Measurements from ENCODE around the gene XK. TPM values are rescaled to one million over a fixed set of nuclear protein-coding genes. Genes with fewer than 3 reads are reported as not detected.
"Not testable (repeated sequence)": the region's sequence is repeated elsewhere in the genome, so short reads cannot be mapped to it uniquely, and the experiment has no call there.

XK gene
- total RNA-seq, 5 donors from 2014 or later (not counting 1 experiment from before 2014, with no cell fraction given) = 0.10 to 0.18 (median 0.12) TPM; not detected in 1

GRCh38 chrX:37650879-37651278, 34.7 kb upstream of the XK start:
- H3K4me1 Mint-ChIP-seq; H3K4me3 ChIP-seq (ENCODE audit: control insufficient read depth in 1 of 2, extremely low read depth in 1 of 2, low read length in 1 of 2); H3K27me3 ChIP-seq (replicated peaks in 1 of 2; ENCODE audit: control insufficient read depth in 2 of 2, extremely low read depth in 1 of 2, insufficient read depth in 2 of 2, low read length in 1 of 2); CTCF ChIA-PET; ATAC-seq (replicated peaks in 1 of 4); H3K9me3 ChIP-seq; POLR2A ChIA-PET; H3K36me3 ChIP-seq (ENCODE audit: control insufficient read depth in 2 of 2, extremely low read depth in 1 of 2, insufficient read depth in 1 of 2, low read length in 1 of 2); DNase-seq; H3K4me3 Mint-ChIP-seq; H3K27ac Mint-ChIP-seq; H3K27me3 Mint-ChIP-seq; H3K9me3 Mint-ChIP-seq; H3K36me3 Mint-ChIP-seq; H3K4me1 ChIP-seq (ENCODE audit: control insufficient read depth in 1 of 2, extremely low read depth in 1 of 2, insufficient read depth in 2 of 2, low read length in 2 of 2); H3K27ac ChIP-seq (ENCODE audit: low read length): not testable (repeated sequence)
- no CpG with 5 or more reads among the region's 2 CpGs for WGBS (ENCODE audit: insufficient coverage)

DNA sequence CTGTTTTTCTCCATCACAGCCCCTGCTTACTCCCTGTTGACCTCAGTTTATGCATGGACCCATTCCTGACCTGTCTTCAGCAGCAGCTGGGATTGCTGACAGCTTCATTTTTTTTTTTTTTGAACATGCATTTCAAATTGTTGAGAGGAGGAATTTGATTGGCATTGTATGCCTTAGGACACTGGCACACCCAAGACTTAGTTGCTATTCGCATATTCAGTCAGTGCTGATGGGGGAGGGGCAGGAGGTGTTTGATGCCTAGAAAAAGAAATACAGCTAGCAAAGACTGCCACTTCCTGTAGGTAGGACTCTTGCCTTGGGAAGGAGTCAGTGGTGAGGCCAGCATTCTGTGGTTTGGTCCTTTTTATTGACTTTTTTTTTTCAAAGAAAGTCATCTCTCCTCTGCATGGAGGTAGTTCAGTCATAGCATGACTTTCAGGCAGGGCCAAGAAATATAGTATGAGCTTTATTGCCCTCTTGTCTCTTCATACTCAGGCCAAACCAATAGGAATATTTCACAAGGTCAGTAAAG, 33.6 kb upstream of the XK start:
- POLR2A ChIA-PET = no interaction called here
- WGBS (ENCODE audit: insufficient coverage) = no CpG with 5 or more reads among the region's 1 CpG
- Mint-ChIP-seq H3K36me3 (no peaks in the 10 kb centered on the region), H3K9me3 (peaks cover 0 to 3% (median 0%) of the 10 kb centered on the region in 3 donors), H3K4me3 (no peak overlapping the region), H3K4me1 (no peaks in the 10 kb centered on the region), H3K27me3 (peaks cover 0 to 16% of the 10 kb centered on the region in 2 donors), H3K27ac (no peak overlapping the region)
- DNase-seq (no peak), ATAC-seq (replicated peaks in 1 of 4) (no peak)
- no peaks in the 10 kb centered on the region for H3K36me3 ChIP-seq (ENCODE audit: control insufficient read depth in 2 of 2, extremely low read depth in 1 of 2, insufficient read depth in 1 of 2, low read length in 1 of 2)
- H3K9me3 ChIP-seq = no peaks in the 10 kb centered on the region
- H3K27me3 ChIP-seq (replicated peaks in 1 of 2; ENCODE audit: control insufficient read depth in 2 of 2, extremely low read depth in 1 of 2, insufficient read depth in 2 of 2, low read length in 1 of 2) = no peaks in the 10 kb centered on the region
- H3K27ac ChIP-seq (ENCODE audit: low read length) = no peak overlapping the region
- peaks cover 0 to 2% of the 10 kb centered on the region in 2 experiments for H3K4me1 ChIP-seq (ENCODE audit: control insufficient read depth in 1 of 2, extremely low read depth in 1 of 2, insufficient read depth in 2 of 2, low read length in 2 of 2)
- no peak overlapping the region for H3K4me3 ChIP-seq (ENCODE audit: control insufficient read depth in 1 of 2, extremely low read depth in 1 of 2, low read length in 1 of 2)
- CTCF ChIA-PET = no interaction called here

DNA sequence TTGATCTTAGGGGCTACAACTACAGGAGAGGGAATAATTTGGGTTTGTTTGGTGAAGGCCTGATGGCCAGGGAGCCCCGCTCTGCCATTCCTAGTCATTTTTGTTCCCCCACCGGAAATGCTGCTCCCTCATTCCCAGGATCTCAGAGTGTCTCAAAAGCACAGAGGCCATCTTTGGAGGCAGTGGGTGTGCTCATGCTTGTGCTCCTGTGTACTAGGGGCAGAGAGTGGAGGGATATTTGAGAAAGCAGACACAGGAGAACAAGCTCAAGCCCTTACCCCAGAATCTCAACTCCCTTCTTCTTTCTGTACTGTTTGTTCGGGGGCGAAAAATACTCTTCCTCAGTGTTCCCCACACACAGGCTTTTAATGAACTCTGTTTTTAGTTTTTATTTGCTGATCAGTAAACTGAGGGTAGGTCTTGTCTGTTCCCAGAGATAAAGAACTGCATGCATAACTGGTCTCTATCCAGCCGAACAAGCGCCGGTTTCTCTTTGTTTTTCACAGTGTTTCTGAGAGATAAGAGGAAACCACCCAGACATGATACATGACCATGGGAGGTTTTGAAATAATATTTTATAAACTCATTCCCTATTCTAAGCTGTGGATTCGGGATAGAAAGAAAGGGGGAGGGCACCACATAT, 32.9 kb upstream of the XK start:
- CTCF ChIA-PET = no interaction called here
- H3K36me3 Mint-ChIP-seq = no peaks in the 10 kb centered on the region
- DNase-seq = no peak

GRCh38 chrX:37653397-37654085, 32.0 kb upstream of the XK start:
- H3K36me3 ChIP-seq (ENCODE audit: control insufficient read depth in 2 of 2, extremely low read depth in 1 of 2, insufficient read depth in 1 of 2, low read length in 1 of 2) = no peaks in the 10 kb centered on the region
- Mint-ChIP-seq H3K27me3 (peaks cover 0 to 16% of the 10 kb centered on the region in 2 donors), H3K36me3 (no peaks in the 10 kb centered on the region), H3K27ac (no peak overlapping the region), H3K4me3 (no peak overlapping the region), H3K4me1 (no peaks in the 10 kb centered on the region), H3K9me3 (peaks cover 0 to 3% (median 0%) of the 10 kb centered on the region in 3 donors)
- ChIA-PET POLR2A (no interaction called here), CTCF (no interaction called here)
- DNase-seq (no peak), ATAC-seq (replicated peaks in 1 of 4) (no peak)
- WGBS (ENCODE audit: insufficient coverage) = no CpG with 5 or more reads among the region's 1 CpG
- no peaks in the 10 kb centered on the region for H3K27me3 ChIP-seq (replicated peaks in 1 of 2; ENCODE audit: control insufficient read depth in 2 of 2, extremely low read depth in 1 of 2, insufficient read depth in 2 of 2, low read length in 1 of 2)
- no peak overlapping the region for H3K4me3 ChIP-seq (ENCODE audit: control insufficient read depth in 1 of 2, extremely low read depth in 1 of 2, low read length in 1 of 2)
- H3K4me1 ChIP-seq (ENCODE audit: control insufficient read depth in 1 of 2, extremely low read depth in 1 of 2, insufficient read depth in 2 of 2, low read length in 2 of 2) = peaks cover 0 to 2% of the 10 kb centered on the region in 2 experiments
- H3K27ac ChIP-seq (ENCODE audit: low read length) = no peak overlapping the region
- H3K9me3 ChIP-seq = no peaks in the 10 kb centered on the region

More for the DNA sequence above, 32.9 kb upstream of the XK start:
- peaks cover 0 to 3% (median 0%) of the 10 kb centered on the region in 3 donors for H3K9me3 Mint-ChIP-seq
- H3K4me1 Mint-ChIP-seq = no peaks in the 10 kb centered on the region
- Histone ChIP-seq H3K9me3 (no peaks in the 10 kb centered on the region), H3K4me3 (ENCODE audit: control insufficient read depth in 1 of 2, extremely low read depth in 1 of 2, low read length in 1 of 2) (no peak overlapping the region), H3K27me3 (replicated peaks in 1 of 2; ENCODE audit: control insufficient read depth in 2 of 2, extremely low read depth in 1 of 2, insufficient read depth in 2 of 2, low read length in 1 of 2) (no peaks in the 10 kb centered on the region), H3K4me1 (ENCODE audit: control insufficient read depth in 1 of 2, extremely low read depth in 1 of 2, insufficient read depth in 2 of 2, low read length in 2 of 2) (peaks cover 0 to 2% of the 10 kb centered on the region in 2 experiments), H3K36me3 (ENCODE audit: control insufficient read depth in 2 of 2, extremely low read depth in 1 of 2, insufficient read depth in 1 of 2, low read length in 1 of 2) (no peaks in the 10 kb centered on the region), H3K27ac (ENCODE audit: low read length) (no peak overlapping the region)
- no peak for ATAC-seq (replicated peaks in 1 of 4)
- H3K27ac Mint-ChIP-seq = no peak overlapping the region
- no peak overlapping the region for H3K4me3 Mint-ChIP-seq
- peaks cover 0 to 16% of the 10 kb centered on the region in 2 donors for H3K27me3 Mint-ChIP-seq
- WGBS (ENCODE audit: insufficient coverage) = no CpG with 5 or more reads among the region's 8 CpGs
- POLR2A ChIA-PET = no interaction called here

DNA sequence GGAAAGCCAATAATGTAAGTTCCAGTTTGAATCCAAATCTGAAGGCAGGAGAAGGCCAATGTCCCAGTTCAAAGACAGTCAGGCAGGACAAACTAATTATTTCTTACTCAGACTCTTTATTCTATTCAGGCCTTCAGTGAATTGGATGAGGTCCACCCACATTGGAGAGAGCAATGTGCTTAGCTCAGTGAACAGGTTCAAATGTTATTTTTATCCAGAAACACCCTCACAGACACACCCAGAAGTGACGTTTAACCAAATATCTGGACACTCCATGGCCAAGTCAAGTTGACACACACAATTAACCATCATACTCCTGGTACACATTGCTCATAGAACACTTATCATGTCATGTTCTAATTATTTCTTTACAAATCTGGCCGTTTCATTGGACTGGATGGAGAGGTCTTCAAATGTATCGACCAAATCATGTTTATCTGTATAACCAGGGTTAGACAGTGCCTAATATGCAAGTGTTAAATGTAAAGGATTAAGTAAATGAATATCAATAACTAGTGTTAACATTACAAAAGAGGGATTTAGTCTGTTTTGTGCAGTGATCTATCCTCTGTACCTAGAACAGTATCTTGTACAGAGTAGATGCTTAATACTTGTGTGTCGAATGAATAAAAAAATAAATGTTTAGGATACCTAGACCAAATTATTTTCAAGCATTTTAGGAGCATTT, 27.1 kb upstream of the XK start:
- Mint-ChIP-seq H3K27ac (no peak overlapping the region), H3K4me1 (no peaks in the 10 kb centered on the region), H3K36me3 (no peaks in the 10 kb centered on the region), H3K27me3 (peaks cover 0 to 25% of the 10 kb centered on the region in 2 donors), H3K9me3 (no peaks in the 10 kb centered on the region), H3K4me3 (no peak overlapping the region)
- Histone ChIP-seq H3K27me3 (replicated peaks in 1 of 2; ENCODE audit: control insufficient read depth in 2 of 2, extremely low read depth in 1 of 2, insufficient read depth in 2 of 2, low read length in 1 of 2) (no peaks in the 10 kb centered on the region), H3K36me3 (ENCODE audit: control insufficient read depth in 2 of 2, extremely low read depth in 1 of 2, insufficient read depth in 1 of 2, low read length in 1 of 2) (no peaks in the 10 kb centered on the region), H3K27ac (ENCODE audit: low read length) (no peak overlapping the region), H3K9me3 (no peaks in the 10 kb centered on the region), H3K4me1 (ENCODE audit: control insufficient read depth in 1 of 2, extremely low read depth in 1 of 2, insufficient read depth in 2 of 2, low read length in 2 of 2) (no peaks in the 10 kb centered on the region), H3K4me3 (ENCODE audit: control insufficient read depth in 1 of 2, extremely low read depth in 1 of 2, low read length in 1 of 2) (no peak overlapping the region)
- CTCF ChIA-PET = no interaction called here
- no peak for DNase-seq
- no peak for ATAC-seq (replicated peaks in 1 of 4)
- WGBS (ENCODE audit: insufficient coverage) = no CpG with 5 or more reads among the region's 4 CpGs
- POLR2A ChIA-PET = interaction anchor here in 1 of 2 donors (0.6 kb wide), 1 partner anchor 133 kb away, joined by 3 read pairs; no protein-coding TSS in a partner anchor

DNA sequence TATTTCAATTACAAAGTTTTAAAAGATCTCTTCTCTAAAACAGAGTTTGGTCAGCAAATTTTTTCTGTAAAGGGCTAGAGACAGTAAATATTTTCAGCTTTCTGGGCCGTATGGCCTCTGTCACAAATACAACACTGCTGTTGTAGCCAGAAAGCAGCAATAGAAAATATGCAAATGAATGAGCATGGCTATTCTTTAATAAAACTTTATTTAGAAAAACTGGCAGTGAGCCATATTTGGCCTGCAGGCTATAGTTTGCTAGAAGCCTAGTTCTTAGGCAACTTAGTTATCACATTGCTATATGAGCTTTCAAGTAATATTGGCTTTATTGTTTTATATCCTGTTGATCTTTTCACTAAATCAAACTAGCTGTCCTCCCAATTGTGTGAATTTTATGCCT, 26.5 kb upstream of the XK start:
- ChIA-PET CTCF (no interaction called here), POLR2A (no interaction called here)
- no peaks in the 10 kb centered on the region for H3K4me1 Mint-ChIP-seq
- no peaks in the 10 kb centered on the region for H3K9me3 ChIP-seq
- WGBS (ENCODE audit: insufficient coverage) = no CpG with 5 or more reads among the region's 1 CpG
- DNase-seq (no peak), ATAC-seq (replicated peaks in 1 of 4) (no peak)
- H3K4me3 ChIP-seq (ENCODE audit: control insufficient read depth in 1 of 2, extremely low read depth in 1 of 2, low read length in 1 of 2) = no peak overlapping the region
- H3K4me1 ChIP-seq (ENCODE audit: control insufficient read depth in 1 of 2, extremely low read depth in 1 of 2, insufficient read depth in 2 of 2, low read length in 2 of 2) = no peaks in the 10 kb centered on the region
- H3K27me3 ChIP-seq (replicated peaks in 1 of 2; ENCODE audit: control insufficient read depth in 2 of 2, extremely low read depth in 1 of 2, insufficient read depth in 2 of 2, low read length in 1 of 2) = no peaks in the 10 kb centered on the region
- H3K36me3 Mint-ChIP-seq = no peaks in the 10 kb centered on the region
- no peak overlapping the region for H3K27ac ChIP-seq (ENCODE audit: low read length)
- H3K27me3 Mint-ChIP-seq = peaks cover 0 to 26% of the 10 kb centered on the region in 2 donors
- H3K27ac Mint-ChIP-seq = no peak overlapping the region
- no peaks in the 10 kb centered on the region for H3K9me3 Mint-ChIP-seq
- no peak overlapping the region for H3K4me3 Mint-ChIP-seq
- no peaks in the 10 kb centered on the region for H3K36me3 ChIP-seq (ENCODE audit: control insufficient read depth in 2 of 2, extremely low read depth in 1 of 2, insufficient read depth in 1 of 2, low read length in 1 of 2)
